Stimulated activated CD4-positive, alpha-beta T cell treated with anti-CD3 and anti-CD28 coated beads, Interleukin-2, amount 100 ng/mL, for 4 hours (primary cell): ENCODE measurements around the gene BRD9.
"Not testable (repeated sequence)": the region's sequence is repeated elsewhere in the genome, so short reads cannot be mapped to it uniquely, and the experiment has no call there.

ENCODE experiments used
- DNase-seq: peaks from one replicate; pipeline ENCODE4 v3.0.0-alpha.2; 2020; ENCODE audit warnings: low read depth

BRD9 gene

DNA sequence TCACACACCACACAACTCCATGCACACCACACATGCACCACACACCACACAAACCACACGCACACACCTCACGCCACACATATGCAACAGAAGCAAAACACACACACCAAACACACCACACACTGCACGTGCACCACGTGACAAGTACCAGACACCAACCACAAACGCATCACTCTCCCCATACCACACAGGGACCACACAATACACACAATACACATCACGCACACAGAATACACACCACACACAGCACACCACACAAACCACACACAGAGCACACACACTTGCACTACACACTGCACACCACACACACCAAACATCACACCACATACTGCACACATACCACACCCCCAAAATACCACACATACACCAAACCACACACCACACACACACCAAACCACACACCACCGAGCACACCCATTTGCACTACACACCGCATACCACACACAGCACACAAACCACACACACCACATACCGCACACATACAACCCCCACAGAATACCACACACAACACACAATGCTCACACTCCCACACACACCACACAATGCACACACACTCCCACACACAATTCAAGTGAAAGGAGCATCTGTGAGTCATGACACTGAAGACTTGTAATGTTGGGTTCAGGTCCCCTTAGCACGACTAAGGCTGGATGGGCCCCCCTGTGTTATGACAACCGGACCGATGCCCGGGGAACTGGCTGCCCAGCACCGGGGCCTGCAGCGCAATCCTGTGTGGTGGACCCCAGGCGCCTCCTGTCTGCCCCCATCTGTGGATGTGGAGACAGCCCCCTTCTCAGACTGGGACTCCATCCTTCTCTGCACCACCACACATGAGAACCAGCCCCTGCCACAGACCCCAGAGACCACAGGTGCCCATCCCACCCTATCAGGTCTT is 35.8 kb downstream of the BRD9 start:
- no peak for DNase-seq

GRCh38 chr5:855771-856530 is 36.6 kb downstream of the BRD9 start:
- no peak for DNase-seq

DNA sequence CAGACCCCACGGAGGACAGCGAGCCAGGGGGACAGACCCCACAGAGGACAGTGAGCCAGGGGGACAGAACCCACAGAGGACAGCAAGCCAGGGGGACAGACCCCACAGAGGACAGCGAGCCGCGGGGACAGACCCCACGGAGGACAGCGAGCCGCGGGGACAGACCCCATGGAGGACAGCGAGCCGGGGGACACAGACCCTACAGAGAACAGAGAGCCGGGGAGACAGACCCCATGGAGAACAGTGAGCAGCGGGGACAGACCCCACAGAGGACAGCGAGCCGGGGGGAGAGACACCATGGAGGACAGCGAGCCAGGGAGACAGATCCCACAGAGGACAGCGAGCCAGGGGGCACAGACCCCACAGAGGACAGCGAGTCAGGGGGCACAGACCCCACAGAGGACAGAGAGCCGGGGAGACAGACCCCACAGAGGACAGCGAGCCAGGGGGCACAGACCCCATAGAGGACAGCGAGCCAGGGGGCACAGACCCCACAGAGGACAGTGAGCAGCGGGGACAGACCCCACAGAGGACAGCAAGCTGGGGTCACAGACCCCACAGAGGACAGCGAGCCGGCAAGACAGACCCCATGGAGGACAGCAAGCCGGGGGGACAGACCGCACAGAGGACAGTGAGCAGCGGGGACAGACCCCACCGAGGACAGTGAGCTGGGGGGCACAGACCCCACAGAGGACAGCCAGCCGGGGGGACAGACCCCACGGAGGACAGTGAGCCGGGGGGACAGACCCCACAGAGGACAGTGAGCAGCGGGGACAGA is 37.4 kb downstream of the BRD9 start:
- DNase-seq: no peak

DNA sequence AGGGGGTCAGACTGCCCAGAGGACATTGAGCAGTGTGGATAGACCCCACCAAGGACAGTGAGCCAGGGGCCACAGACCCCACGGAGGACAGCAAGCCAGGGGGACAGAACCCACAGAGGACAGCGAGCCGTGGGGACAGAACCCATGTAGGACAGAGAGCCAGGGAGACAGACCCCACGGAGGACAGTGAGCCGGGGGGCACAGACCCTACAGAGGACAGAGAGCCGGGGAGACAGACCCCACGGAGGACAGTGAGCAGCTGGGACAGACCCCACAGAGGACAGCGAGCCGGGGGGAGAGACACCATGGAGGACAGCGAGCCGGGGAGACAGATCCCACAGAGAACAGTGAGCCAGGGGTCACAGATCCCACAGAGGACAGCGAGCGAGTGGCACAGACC is 38.4 kb downstream of the BRD9 start:
- no peak for DNase-seq

GRCh38 chr5:853416-854090 is 39.0 kb downstream of the BRD9 start:
- not testable (repeated sequence) for DNase-seq

- no peak for DNase-seq
Observed at GRCh38 chr5:852431-853401, 39.9 kb downstream of the BRD9 start.

GRCh38 chr5:852018-852417 is 40.6 kb downstream of the BRD9 start:
- DNase-seq: no peak

DNA sequence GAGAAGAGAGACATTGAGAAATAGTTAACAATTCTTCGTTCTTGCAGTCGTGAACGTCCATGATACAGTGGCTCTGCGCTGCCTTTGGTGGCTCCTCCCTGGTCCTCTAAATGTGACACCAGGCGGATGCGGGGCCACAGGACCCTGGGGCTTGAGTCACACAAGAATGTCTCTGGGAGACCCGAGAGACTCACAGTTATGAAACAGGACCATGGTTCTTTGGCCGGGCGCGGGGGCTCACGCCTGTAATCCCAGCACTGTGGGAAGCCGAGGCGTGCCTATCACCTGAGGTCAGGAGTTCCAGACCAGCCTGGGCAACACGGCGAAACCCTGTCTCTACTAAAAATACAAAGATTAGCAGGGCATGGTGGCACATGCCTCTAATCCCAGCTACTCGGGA is 41.0 kb downstream of the BRD9 start:
- DNase-seq: no peak

DNA sequence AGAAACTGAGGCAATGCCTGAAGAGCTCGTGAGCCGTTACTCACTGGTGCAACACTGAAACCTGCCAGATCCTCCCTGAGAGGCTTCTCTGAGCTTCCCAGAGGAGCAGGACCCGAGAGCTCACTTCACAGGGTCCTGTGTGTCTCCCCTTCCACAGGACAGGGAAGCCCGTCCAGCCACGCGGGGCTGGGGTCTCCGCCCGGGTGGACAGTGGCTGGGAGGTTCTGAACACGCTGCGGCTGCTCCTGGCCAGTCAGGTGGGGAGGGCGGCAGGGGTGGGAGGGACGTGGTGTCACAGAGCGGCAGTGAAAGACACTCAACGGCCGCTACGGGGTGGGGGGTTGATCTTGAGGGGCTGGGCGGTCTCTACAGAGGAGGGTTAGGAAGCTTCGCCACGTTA is 41.5 kb downstream of the BRD9 start:
- DNase-seq: no peak

DNA sequence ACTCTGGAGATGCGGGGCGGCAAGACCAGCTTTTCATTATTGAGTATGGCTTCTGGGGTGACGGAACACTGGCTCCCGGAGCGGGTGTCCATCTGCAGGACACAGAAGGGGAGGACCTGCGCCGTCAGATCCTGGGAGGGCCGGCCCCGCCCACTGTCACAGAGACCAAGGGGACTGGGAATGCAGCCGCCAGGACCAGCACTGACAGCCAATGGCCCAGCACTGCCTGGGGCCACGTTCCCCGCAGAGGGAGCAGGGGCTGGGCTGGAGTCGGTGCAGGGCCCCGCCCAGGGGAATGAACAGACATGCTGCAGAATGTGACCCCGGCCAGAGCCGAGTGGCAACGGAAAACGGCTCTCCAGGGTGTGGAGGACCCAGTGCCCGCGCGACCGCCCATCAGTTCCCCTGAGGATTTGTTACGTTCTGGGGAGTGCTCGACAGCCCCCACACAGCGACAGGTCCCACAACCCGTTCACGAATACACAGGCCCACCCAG is 42.0 kb downstream of the BRD9 start, which contains the start of gene ZDHHC11:
Gene ZDHHC11, minus strand, starts transcription at position 476 of the 496 bp plus-strand sequence. Its CDS starts 384 bp downstream, at position 92.
- no peak for DNase-seq

DNA sequence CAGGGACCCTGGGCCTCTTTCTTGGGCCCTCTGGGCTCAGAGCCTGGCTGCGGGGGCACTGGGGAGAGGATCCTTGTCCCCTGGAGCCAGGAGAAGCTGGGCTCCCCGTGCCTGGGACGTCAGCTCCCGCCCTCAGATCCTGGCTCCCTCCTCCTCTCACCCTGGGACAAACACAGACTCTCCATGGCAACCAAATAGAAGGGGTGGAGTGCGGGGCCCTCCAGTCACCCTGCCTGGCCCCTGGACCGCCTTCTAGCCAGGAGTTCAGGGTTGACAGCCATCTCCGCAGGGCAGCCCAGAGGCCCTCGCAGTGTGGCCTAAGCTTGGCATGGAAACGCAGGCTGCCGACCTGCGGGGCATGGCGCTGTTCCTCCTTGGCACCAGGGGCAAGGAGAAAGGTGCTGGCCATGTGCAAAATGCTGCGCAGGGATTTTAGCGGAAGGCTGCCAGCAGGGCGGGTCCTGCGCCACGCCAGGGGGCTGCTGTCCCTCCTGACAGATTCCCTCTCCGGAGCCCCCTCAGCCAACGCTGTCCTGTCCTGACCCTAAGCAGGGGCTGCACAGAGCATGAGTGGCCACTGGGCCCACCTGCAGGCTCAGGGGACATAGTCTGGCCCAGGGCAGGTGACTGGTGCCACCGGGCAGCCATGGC is 42.8 kb downstream of the BRD9 start:
- DNase-seq: no peak

DNA sequence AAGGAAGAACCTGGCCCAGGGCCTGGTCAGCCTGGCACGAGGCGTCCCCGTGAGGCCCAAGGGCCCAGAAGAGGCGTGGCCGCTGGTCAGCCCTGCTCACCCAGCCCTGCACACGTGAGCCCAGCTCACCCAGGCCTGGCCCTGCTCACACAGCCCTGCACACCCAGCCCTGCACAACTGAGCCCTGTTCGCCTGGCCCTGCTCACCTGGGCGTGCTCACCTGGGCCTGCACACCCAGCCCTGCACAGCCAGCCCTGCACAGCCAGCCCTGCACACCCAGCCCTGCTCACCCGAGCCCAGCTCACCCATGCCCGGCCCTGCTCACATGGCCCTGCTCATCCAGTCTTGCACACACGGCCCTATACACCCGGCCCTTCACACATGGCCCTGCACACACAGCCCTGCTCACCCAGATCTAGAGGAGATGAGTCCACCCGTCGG is 43.9 kb downstream of the BRD9 start:
- no peak for DNase-seq

DNA sequence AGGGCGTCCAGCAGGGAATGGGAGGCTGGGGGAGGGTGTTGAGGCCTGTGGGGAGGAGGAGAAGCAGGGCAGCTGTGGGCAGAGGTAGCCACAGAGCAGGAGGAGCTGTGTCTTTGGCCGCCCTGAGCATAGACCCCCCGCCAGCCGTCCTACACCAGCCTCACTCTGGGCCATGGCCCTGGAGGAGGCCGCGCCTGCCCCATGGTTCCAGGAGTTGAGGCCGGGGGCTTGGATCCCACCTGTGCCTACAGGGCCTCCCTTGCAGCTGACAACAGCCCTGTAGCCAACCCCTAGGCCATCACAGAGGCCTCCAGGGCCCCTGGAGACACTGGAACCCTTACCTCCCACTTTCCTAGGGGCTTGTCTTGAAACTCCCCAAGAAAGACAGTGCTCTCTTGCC is 44.9 kb downstream of the BRD9 start:
- not testable (repeated sequence) for DNase-seq

DNA sequence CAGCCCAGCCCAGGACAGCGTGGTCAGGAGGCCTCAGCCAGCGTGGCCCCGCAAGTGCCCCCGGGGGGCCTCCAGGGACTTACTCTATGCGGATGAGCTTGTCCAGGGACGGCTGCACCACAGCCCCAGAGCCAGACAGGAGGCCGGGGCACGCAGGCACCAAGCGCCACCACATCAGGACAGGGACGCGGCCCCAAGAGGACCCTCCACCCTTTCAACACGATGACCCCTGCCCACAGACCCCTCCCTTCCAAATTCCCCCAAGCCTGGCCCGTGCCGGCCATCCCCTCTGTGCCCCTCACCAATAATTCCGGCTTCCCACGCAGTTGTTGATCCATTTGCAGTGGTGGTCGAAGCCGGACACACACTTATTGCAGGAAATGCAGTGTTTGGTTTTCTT is 45.4 kb downstream of the BRD9 start:
- not testable (repeated sequence) for DNase-seq

DNA sequence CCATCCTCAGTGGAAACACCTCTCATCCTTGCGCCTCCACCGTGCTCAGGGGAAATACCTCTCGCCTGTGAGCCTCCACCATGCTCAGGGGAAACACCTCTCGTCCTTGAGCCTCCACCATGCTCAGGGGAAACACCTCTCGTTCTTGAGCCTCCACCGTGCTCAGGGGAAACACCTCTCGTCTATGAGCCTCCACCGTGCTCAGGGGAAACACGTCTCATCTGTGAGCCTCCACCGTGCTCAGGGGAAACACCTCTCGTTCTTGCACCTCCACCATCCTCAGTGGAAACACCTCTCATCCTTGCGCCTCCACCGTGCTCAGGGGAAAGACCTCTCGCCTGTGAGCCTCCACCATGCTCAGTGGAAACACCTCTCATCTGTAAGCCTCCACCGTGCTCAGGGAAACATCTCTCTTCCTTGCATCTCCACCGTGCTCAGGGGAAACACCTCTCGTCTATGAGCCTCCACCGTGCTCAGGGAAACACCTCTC is 46.0 kb downstream of the BRD9 start:
- not testable (repeated sequence) for DNase-seq

- DNase-seq: not testable (repeated sequence)
Observed at GRCh38 chr5:845676-846601, 46.7 kb downstream of the BRD9 start.

DNA sequence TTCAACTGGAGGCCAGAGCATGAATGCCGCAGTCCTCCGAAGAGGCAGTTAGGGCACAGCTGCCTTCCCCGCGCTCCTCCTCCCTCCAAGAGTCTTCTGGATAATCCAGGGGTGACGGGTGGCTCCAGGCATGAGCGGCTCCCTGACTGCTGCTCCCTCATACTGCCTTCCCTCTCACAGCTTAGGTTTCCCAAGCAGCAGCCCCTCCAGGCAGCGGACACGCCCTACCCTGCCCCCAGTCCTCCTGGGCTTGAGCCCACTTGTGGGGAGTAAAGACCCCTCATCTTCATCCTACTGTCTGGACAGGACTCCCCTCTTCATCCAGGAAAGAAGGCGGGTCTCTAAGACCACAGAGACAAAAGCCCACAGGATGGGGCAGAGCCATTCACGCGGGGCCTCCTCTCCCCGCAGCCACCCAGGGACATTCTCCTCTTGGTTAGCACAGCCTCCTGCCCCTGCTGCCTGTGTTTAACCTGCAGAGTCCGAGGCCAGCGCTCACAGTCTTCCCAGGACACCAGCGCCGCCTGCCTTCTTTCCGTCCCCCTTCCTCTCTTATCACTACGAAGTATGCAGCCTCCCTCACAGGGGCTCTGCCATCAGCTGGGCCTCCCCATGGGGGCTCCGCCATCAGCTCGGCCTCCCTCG is 47.4 kb downstream of the BRD9 start:
- DNase-seq: not testable (repeated sequence)

DNA sequence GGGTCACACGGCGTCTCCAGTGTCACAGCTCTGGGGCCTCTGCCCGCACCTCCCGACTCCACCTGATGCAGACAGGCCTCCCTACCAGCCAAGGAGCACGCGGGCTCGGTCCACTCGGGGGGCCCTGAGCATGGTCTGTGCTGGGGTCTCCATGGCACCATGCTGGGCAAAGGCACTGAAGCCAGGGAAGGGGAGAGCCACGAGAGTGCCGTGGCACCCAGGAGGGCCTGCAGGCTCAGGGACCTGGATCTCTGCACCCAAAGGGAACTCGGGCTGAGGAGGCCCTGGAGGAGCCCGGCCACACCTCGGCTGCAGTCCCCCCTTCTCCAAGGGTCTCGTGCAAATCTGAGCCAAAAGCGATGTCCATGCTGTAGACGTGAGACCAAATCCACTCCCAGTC is 48.2 kb downstream of the BRD9 start:
- DNase-seq: not testable (repeated sequence)
